Neural progenitor cell (in vitro differentiated cells): ENCODE measurements around the gene AHCY. TPM values are rescaled to one million over a fixed set of nuclear protein-coding genes. Genes with fewer than 3 reads are reported as not detected.

Source experiments
- DNase-seq: peaks from one replicate; pipeline ENCODE4 v3.0.0-alpha.2; 2016; ENCODE audit warnings: low spot score
- H2AFZ ChIP-seq: fragments of 200-600 bp; sonication (generic); replicated peaks from 2 replicates; pipeline ENCODE4 v1.6.1; 2016; ENCODE audit warnings: antibody characterized with exemption
- H3F3A ChIP-seq: fragments of 200-600 bp; sonication (generic); 2 replicates; pipeline ENCODE4 v1.6.1; 2016; ENCODE audit warnings: antibody characterized with exemption, low read depth
- H3K27ac ChIP-seq: fragments of 200-600 bp; sonication (generic); 2 replicates; pipeline ENCODE4 v1.5.1; 2016; ENCODE audit warnings: mild to moderate bottlenecking
- H3K27me3 ChIP-seq: fragments of 200-600 bp; sonication (generic); 2 replicates; pipeline ENCODE4 v1.6.1; 2016; ENCODE audit warnings: mild to moderate bottlenecking, moderate library complexity
- H3K36me3 ChIP-seq: fragments of 200-600 bp; sonication (generic); 2 replicates; pipeline ENCODE4 v1.5.1; 2016
- H3K4me1 ChIP-seq: fragments of 200-600 bp; sonication (generic); 2 replicates; pipeline ENCODE4 v1.6.1; 2016; ENCODE audit warnings: mixed run types
- H3K4me2 ChIP-seq: fragments of 200-600 bp; sonication (generic); 2 replicates; pipeline ENCODE4 v1.6.1; 2016
- H3K4me3 ChIP-seq: fragments of 200-600 bp; sonication (generic); 2 replicates; pipeline ENCODE4 v1.5.1; 2016
- H3K79me2 ChIP-seq: fragments of 200-600 bp; sonication (generic); 2 replicates; pipeline ENCODE4 v1.6.1; 2016; ENCODE audit warnings: low read depth
- H3K9ac ChIP-seq: fragments of 200-600 bp; sonication (generic); 2 replicates; pipeline ENCODE4 v1.6.1; 2016
- H3K9me3 ChIP-seq: fragments of 200-600 bp; sonication (generic); 2 replicates; pipeline ENCODE4 v1.5.1; 2016; ENCODE audit warnings: low read depth
- H4K20me1 ChIP-seq: fragments of 200-600 bp; sonication (generic); 2 replicates; pipeline ENCODE4 v1.6.1; 2016; ENCODE audit warnings: low read depth
- H3K27ac Mint-ChIP-seq: 3 replicates; pipeline ENCODE4 v1.8.0; 2021; ENCODE audit warnings: mixed read lengths
- H3K27me3 Mint-ChIP-seq: 2 replicates; pipeline ENCODE4 v1.8.0; 2022; ENCODE audit warnings: low read depth, mild to moderate bottlenecking, inconsistent platforms, moderate library complexity, mixed read lengths; ENCODE audit not compliant: insufficient read depth
- H3K36me3 Mint-ChIP-seq: 3 replicates; pipeline ENCODE4 v1.8.0; 2021; ENCODE audit warnings: mixed read lengths
- H3K4me1 Mint-ChIP-seq: 3 replicates; pipeline ENCODE4 v1.8.0; 2021; ENCODE audit warnings: mixed read lengths
- H3K4me3 Mint-ChIP-seq: 3 replicates; pipeline ENCODE4 v1.8.0; 2021; ENCODE audit warnings: mild to moderate bottlenecking, moderate library complexity, mixed read lengths
- H3K9me3 Mint-ChIP-seq: 3 replicates; pipeline ENCODE4 v1.8.0; 2020; ENCODE audit warnings: mixed read lengths
- EZH2 ChIP-seq: fragments of 200-600 bp; sonication (generic); IDR thresholded peaks from 2 replicates; pipeline ENCODE4 v1.6.1; 2017; ENCODE audit warnings: antibody characterized with exemption, mild to moderate bottlenecking, moderate library complexity
- EZH2phosphoT487 ChIP-seq: fragments of 200-600 bp; sonication (generic); IDR thresholded peaks from 2 replicates; pipeline ENCODE4 v1.6.1; 2017; ENCODE audit warnings: antibody characterized with exemption
- total RNA-seq: library from RNA; depleted of rRNA; stranded (reverse); fragments of >200 nt; gene quantifications from 2 replicates; pipeline ENCODE4 v1.2.3, GENCODE V29; 2015; ENCODE audit warnings: low replicate concordance
- TF ChIP-seq, protein P1 (sequence below): fragments of 200-600 bp; sonication (generic); IDR thresholded peaks from 2 replicates; pipeline ENCODE4 v1.5.1; 2017; ENCODE audit warnings: antibody characterized with exemption, mild to moderate bottlenecking

The AHCY gene
- total RNA-seq, 1 donor from 2014 or later: 184 TPM

GRCh38 chr20:34285450-34285849, 17.7 kb downstream of the AHCY start:
- no peak overlapping the region for H3K9ac ChIP-seq
- Mint-ChIP-seq H3K9me3 (no peaks in the 10 kb centered on the region), H3K4me1 (no peaks in the 10 kb centered on the region), H3K27ac (no peak overlapping the region), H3K27me3 (peaks cover 2% of the 10 kb centered on the region), H3K4me3 (no peak overlapping the region), H3K36me3 (peaks cover 41% of the 10 kb centered on the region)
- H3K27me3 ChIP-seq: no peaks in the 10 kb centered on the region
- DNase-seq: no peak
- H2AFZ ChIP-seq: no peak overlapping the region
- H3K4me1 ChIP-seq: no peaks in the 10 kb centered on the region
- no peak overlapping the region for H3K27ac ChIP-seq
- H3F3A ChIP-seq: no peaks in the 10 kb centered on the region
- H3K4me2 ChIP-seq: no peak overlapping the region
- H3K9me3 ChIP-seq: no peaks in the 10 kb centered on the region
- no peaks in the 10 kb centered on the region for H3K36me3 ChIP-seq
- H4K20me1 ChIP-seq: no peaks in the 10 kb centered on the region
- H3K79me2 ChIP-seq: no peaks in the 10 kb centered on the region
- TF ChIP-seq EZH2phosphoT487: no peak
- TF ChIP-seq EZH2: no peak
- TF ChIP-seq, protein P1, sequence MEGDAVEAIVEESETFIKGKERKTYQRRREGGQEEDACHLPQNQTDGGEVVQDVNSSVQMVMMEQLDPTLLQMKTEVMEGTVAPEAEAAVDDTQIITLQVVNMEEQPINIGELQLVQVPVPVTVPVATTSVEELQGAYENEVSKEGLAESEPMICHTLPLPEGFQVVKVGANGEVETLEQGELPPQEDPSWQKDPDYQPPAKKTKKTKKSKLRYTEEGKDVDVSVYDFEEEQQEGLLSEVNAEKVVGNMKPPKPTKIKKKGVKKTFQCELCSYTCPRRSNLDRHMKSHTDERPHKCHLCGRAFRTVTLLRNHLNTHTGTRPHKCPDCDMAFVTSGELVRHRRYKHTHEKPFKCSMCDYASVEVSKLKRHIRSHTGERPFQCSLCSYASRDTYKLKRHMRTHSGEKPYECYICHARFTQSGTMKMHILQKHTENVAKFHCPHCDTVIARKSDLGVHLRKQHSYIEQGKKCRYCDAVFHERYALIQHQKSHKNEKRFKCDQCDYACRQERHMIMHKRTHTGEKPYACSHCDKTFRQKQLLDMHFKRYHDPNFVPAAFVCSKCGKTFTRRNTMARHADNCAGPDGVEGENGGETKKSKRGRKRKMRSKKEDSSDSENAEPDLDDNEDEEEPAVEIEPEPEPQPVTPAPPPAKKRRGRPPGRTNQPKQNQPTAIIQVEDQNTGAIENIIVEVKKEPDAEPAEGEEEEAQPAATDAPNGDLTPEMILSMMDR: no peak
- no peak overlapping the region for H3K4me3 ChIP-seq

DNA sequence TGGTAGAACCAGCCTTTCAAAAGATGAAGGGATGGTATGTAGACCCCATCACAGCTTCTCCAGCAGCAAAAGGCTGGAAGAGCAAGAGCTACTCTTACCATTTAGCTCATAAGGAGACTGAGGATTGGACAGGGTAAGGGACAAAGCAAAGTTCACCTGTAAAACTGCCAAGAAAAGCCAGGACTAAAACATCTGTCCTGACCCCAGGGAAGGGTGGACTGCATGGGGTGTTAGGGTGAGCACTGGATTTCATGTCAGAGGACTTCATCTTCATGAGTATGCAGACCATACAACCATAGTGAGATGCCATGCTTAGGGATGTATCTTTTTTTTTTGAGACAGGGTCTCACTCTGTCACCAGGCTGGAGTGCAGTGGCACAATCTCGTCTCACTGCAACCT, 19.3 kb downstream of the AHCY start:
- H3K36me3 ChIP-seq: no peaks in the 10 kb centered on the region
- no peak overlapping the region for H3K27ac Mint-ChIP-seq
- H3K27ac ChIP-seq: no peak overlapping the region
- H3K4me3 Mint-ChIP-seq: no peak overlapping the region
- H3K9me3 ChIP-seq: no peaks in the 10 kb centered on the region
- H3K4me2 ChIP-seq: no peak overlapping the region
- no peaks in the 10 kb centered on the region for H3K4me1 ChIP-seq
- H2AFZ ChIP-seq: no peak overlapping the region
- H3K9ac ChIP-seq: no peak overlapping the region
- H3K36me3 Mint-ChIP-seq: peaks cover 42% of the 10 kb centered on the region
- H4K20me1 ChIP-seq: no peaks in the 10 kb centered on the region
- TF ChIP-seq EZH2 (no peak), EZH2phosphoT487 (no peak)
- TF ChIP-seq, protein P1: no peak
- H3K27me3 Mint-ChIP-seq: peaks cover 3% of the 10 kb centered on the region
- no peak for DNase-seq
- no peak overlapping the region for H3K4me3 ChIP-seq
- no peaks in the 10 kb centered on the region for H3K27me3 ChIP-seq
- H3K79me2 ChIP-seq: no peaks in the 10 kb centered on the region
- H3K4me1 Mint-ChIP-seq: no peaks in the 10 kb centered on the region
- no peaks in the 10 kb centered on the region for H3K9me3 Mint-ChIP-seq
- no peaks in the 10 kb centered on the region for H3F3A ChIP-seq

- Histone ChIP-seq H3K27ac (no peak overlapping the region), H3K4me2 (no peak overlapping the region), H3K9ac (no peak overlapping the region), H3F3A (no peaks in the 10 kb centered on the region), H3K4me1 (no peaks in the 10 kb centered on the region), H3K4me3 (no peak overlapping the region), H2AFZ (no peak overlapping the region), H3K79me2 (no peaks in the 10 kb centered on the region), H3K36me3 (no peaks in the 10 kb centered on the region), H3K9me3 (no peaks in the 10 kb centered on the region), H4K20me1 (no peaks in the 10 kb centered on the region), H3K27me3 (no peaks in the 10 kb centered on the region)
- H3K27ac Mint-ChIP-seq: peak overlapping the region; percentile 90
- peaks cover 2% of the 10 kb centered on the region for H3K27me3 Mint-ChIP-seq
- H3K36me3 Mint-ChIP-seq: peaks cover 40% of the 10 kb centered on the region
- no peaks in the 10 kb centered on the region for H3K4me1 Mint-ChIP-seq
- H3K4me3 Mint-ChIP-seq: no peak overlapping the region
- H3K9me3 Mint-ChIP-seq: no peaks in the 10 kb centered on the region
- no peak for DNase-seq
- TF ChIP-seq, protein P1: no peak
- TF ChIP-seq EZH2phosphoT487: no peak
- TF ChIP-seq EZH2: no peak
Observed at GRCh38 chr20:34282041-34282440, 21.1 kb downstream of the AHCY start.
